Osteoblast (primary cell): Measurements from ENCODE around the gene EIF3M. TPM values are rescaled to one million over a fixed set of nuclear protein-coding genes. Genes with fewer than 3 reads are reported as not detected.

Experiments
- DNase-seq: peaks from one replicate; pipeline ENCODE4 v3.0.0; 2011; ENCODE audit warnings: low spot score, mixed read lengths; ENCODE audit not compliant: insufficient read length; ENCODE audit errors: missing footprints
- H2AFZ ChIP-seq: 2 replicates; pipeline ENCODE4 v1.6.0; 2011; ENCODE audit warnings: mild to moderate bottlenecking, low read length
- H3K27ac ChIP-seq: 2 replicates; pipeline ENCODE4 v1.5.1; 2011; ENCODE audit warnings: mild to moderate bottlenecking, low read depth, low read length, moderate library complexity
- H3K27me3 ChIP-seq: 2 replicates; pipeline ENCODE4 v1.6.0; 2012; ENCODE audit warnings: mild to moderate bottlenecking, control low read depth, inconsistent platforms, low read length, moderate library complexity; ENCODE audit not compliant: insufficient read depth
- H3K36me3 ChIP-seq: 2 replicates; pipeline ENCODE4 v1.5.1; 2011; ENCODE audit warnings: mild to moderate bottlenecking, low read length, control low read depth, moderate library complexity; ENCODE audit not compliant: insufficient read depth
- H3K4me1 ChIP-seq: 2 replicates; pipeline ENCODE4 v1.5.1; 2011; ENCODE audit warnings: mild to moderate bottlenecking, low read length, control low read depth, moderate library complexity; ENCODE audit not compliant: insufficient read depth
- H3K4me2 ChIP-seq: 2 replicates; pipeline ENCODE4 v1.6.0; 2011; ENCODE audit warnings: mild to moderate bottlenecking, low read length; ENCODE audit not compliant: insufficient read depth
- H3K4me3 ChIP-seq: fragments of 200-600 bp; sonication (generic); 3 replicates; pipeline ENCODE4 v1.5.1; 2012; ENCODE audit warnings: mild to moderate bottlenecking, low read length, inconsistent platforms; ENCODE audit not compliant: insufficient read depth
- H3K79me2 ChIP-seq: 2 replicates; pipeline ENCODE4 v1.6.0; 2012; ENCODE audit warnings: mild to moderate bottlenecking, low read length, control low read depth, inconsistent platforms; ENCODE audit not compliant: insufficient read depth
- H3K9me3 ChIP-seq: 2 replicates; pipeline ENCODE4 v1.5.1; 2011; ENCODE audit warnings: low read depth, low read length, control low read depth
- H4K20me1 ChIP-seq: 2 replicates; pipeline ENCODE4 v1.6.0; 2012; ENCODE audit warnings: mild to moderate bottlenecking, low read length, control low read depth; ENCODE audit not compliant: insufficient read depth
- total RNA-seq: library from RNA; depleted of rRNA; stranded (reverse); fragments of >200 nt; gene quantifications from 2 replicates; pipeline ENCODE4 v1.2.3, GENCODE V29; 2012
- TF ChIP-seq, protein P1 (sequence below): IDR thresholded peaks from 2 replicates; pipeline ENCODE4 v1.5.1; 2011; ENCODE audit warnings: mild to moderate bottlenecking, low read depth, low read length, moderate library complexity; ENCODE audit errors: extremely low read depth

Gene EIF3M
- total RNA-seq, 1 donor = 378 TPM

DNA sequence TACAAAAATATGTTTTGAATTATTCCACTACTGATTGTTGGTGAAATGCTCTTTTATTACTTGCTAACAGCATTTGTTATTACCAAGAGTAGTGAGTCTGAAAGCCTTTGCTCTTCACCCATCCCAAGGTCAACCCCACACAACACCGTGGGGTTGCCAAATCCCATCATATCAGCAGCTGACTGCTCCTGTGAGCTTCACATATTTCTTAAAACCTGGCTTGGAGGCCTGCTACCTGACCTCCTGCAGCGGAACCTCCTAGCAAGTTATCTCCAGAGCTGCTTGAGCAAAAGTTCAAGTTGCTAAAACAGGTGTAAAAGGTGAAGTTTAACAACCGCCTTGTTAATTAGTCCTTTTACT lies 20.1 kb upstream of the EIF3M start:
- Histone ChIP-seq H3K27me3 (no peaks in the 10 kb centered on the region), H4K20me1 (no peaks in the 10 kb centered on the region), H3K27ac (no peak overlapping the region), H3K9me3 (no peaks in the 10 kb centered on the region), H2AFZ (no peak overlapping the region), H3K4me1 (no peaks in the 10 kb centered on the region), H3K4me3 (no peak overlapping the region), H3K36me3 (no peaks in the 10 kb centered on the region), H3K4me2 (no peak overlapping the region), H3K79me2 (no peaks in the 10 kb centered on the region)
- TF ChIP-seq, protein P1, sequence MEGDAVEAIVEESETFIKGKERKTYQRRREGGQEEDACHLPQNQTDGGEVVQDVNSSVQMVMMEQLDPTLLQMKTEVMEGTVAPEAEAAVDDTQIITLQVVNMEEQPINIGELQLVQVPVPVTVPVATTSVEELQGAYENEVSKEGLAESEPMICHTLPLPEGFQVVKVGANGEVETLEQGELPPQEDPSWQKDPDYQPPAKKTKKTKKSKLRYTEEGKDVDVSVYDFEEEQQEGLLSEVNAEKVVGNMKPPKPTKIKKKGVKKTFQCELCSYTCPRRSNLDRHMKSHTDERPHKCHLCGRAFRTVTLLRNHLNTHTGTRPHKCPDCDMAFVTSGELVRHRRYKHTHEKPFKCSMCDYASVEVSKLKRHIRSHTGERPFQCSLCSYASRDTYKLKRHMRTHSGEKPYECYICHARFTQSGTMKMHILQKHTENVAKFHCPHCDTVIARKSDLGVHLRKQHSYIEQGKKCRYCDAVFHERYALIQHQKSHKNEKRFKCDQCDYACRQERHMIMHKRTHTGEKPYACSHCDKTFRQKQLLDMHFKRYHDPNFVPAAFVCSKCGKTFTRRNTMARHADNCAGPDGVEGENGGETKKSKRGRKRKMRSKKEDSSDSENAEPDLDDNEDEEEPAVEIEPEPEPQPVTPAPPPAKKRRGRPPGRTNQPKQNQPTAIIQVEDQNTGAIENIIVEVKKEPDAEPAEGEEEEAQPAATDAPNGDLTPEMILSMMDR = no peak
- DNase-seq = no peak

DNA sequence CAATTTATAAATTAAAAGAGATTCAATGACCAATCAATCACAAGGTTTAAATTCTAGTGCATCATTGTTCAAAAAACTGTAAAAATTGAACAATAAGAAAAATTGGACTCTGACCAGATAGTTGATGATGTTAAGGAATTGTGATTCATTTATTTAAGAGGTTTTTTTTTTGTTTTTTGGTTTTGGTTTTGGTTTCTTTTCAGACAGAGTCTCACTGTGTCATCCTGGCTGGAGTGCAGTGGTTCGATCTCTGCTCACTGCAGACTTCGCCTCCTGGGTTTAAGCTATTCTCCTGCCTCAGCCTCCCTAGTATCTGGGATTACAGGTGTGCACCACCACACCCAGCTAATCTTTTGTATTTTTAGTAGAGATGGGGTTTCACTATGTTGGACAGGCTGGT lies 17.1 kb upstream of the EIF3M start:
- TF ChIP-seq, protein P1 = no peak
- no peak overlapping the region for H3K4me2 ChIP-seq

DNA sequence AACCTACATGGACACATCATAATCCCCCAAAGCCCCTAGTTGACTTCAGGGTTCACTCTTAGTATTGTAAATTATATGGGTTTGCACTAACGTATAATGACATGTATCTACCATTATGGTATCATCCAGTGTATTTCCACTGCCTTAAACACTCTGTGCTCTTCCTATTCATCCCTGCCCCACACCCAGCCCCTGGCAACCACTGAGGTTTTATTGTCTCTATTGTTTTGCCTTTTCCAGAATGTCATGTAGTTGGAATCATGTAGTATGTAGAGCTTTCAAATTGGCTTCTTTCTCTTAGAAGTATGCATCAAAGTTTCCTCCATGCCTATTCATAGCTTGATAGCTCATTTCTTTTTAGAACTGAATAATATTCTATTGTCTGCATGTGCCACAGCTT lies 16.5 kb upstream of the EIF3M start:
- H3K4me3 ChIP-seq = no peak overlapping the region
- H2AFZ ChIP-seq = no peak overlapping the region
- no peaks in the 10 kb centered on the region for H3K9me3 ChIP-seq
- TF ChIP-seq, protein P1 = no peak
- no peaks in the 10 kb centered on the region for H3K79me2 ChIP-seq
- no peak for DNase-seq
- no peak overlapping the region for H3K4me2 ChIP-seq
- H3K4me1 ChIP-seq = no peaks in the 10 kb centered on the region
- no peaks in the 10 kb centered on the region for H3K36me3 ChIP-seq
- H4K20me1 ChIP-seq = no peaks in the 10 kb centered on the region
- no peaks in the 10 kb centered on the region for H3K27me3 ChIP-seq
- no peak overlapping the region for H3K27ac ChIP-seq

More for the DNA sequence above, 17.1 kb upstream of the EIF3M start:
- Histone ChIP-seq H3K9me3 (no peaks in the 10 kb centered on the region), H3K79me2 (no peaks in the 10 kb centered on the region), H3K4me1 (no peaks in the 10 kb centered on the region), H2AFZ (no peak overlapping the region), H3K4me3 (no peak overlapping the region), H3K27me3 (no peaks in the 10 kb centered on the region), H4K20me1 (no peaks in the 10 kb centered on the region), H3K36me3 (no peaks in the 10 kb centered on the region), H3K27ac (no peak overlapping the region)
- DNase-seq = no peak

DNA sequence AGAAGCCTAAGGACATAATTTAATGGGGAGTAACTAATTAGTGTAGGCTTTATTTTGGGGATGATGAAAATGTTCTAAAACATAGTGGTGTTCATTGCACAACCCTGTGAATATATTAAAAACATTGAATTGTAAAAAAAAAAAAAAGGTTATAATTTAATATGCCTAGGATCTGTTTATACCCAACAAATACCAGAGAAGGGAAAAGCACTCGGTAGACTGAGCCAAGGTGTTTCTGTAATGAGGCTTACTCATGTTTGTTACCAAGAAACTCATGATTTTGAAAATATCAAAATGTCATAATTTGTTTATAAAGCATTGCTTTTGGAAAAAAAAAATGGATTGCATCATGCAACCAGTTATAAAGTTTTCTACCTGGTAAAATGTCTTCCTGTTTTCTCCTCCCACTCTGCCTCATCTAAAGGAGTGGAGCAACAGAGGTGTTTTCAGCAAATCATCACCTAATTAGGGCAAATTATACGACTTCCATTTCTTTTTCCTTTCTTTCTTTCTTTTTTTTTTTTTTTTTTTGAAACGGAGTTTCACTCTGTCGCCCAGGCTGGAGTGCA lies 14.2 kb upstream of the EIF3M start:
- Histone ChIP-seq H4K20me1 (no peaks in the 10 kb centered on the region), H3K79me2 (no peaks in the 10 kb centered on the region), H2AFZ (no peak overlapping the region), H3K9me3 (no peaks in the 10 kb centered on the region), H3K4me1 (no peaks in the 10 kb centered on the region), H3K27ac (no peak overlapping the region), H3K36me3 (no peaks in the 10 kb centered on the region), H3K4me2 (no peak overlapping the region), H3K27me3 (no peaks in the 10 kb centered on the region), H3K4me3 (no peak overlapping the region)
- DNase-seq = no peak
- TF ChIP-seq, protein P1 = no peak
